ENCODE results near the gene CCL13.

GRCh38 chr17:34337701-34338100 is 18.6 kb upstream of the CCL13 start:
- no peak for TF ChIP-seq CTCF (IDR thresholded peaks at IDR 0.05 in 4 of 5, conservative IDR thresholded peaks at IDR 0.05 in 1 of 5)
- TF ChIP-seq POLR2A (IDR thresholded peaks at IDR 0.05) = no peak
